Caki2 (cell line): Measurements from ENCODE around the gene CCR1. TPM values are rescaled to one million over a fixed set of nuclear protein-coding genes. Genes with fewer than 3 reads are reported as not detected.
"Not testable (repeated sequence)": the region's sequence is repeated elsewhere in the genome, so short reads cannot be mapped to it uniquely, and the experiment has no call there.

Source experiments
- DNase-seq: peaks from one replicate; pipeline ENCODE4 v3.0.0-alpha.2; 2015; ENCODE audit warnings: low read depth
- in situ Hi-C: cut with HindIII; loops from 2 replicates; pipeline ENCODE4 v1.10.0; 2016; ENCODE audit warnings: low sequenced_read_pairs, low pct_unique_long_range_greater_than_20kb, mixed read lengths
- total RNA-seq: library from RNA; depleted of rRNA; stranded (reverse); fragments of >200 nt; shearing (Covaris generic); gene quantifications from 2 replicates; pipeline ENCODE4 v1.2.3, GENCODE V29; 2014; ENCODE audit warnings: low replicate concordance

CCR1 gene
- total RNA-seq, 1 experiment from 2014 or later = not detected

GRCh38 chr3:46215810-46216414 is 7.8 kb upstream of the CCR1 start:
- in situ Hi-C loops = no loop called here
- no peak for DNase-seq

GRCh38 chr3:46214751-46215352 is 6.7 kb upstream of the CCR1 start:
- in situ Hi-C loops = no loop called here
- no peak for DNase-seq

GRCh38 chr3:46213201-46213600 is 5.1 kb upstream of the CCR1 start:
- no peak for DNase-seq

GRCh38 chr3:46212101-46212500 is 4.0 kb upstream of the CCR1 start:
- in situ Hi-C loops = no loop called here
- DNase-seq = no peak

More at GRCh38 chr3:46213201-46213600, 5.1 kb upstream of the CCR1 start:
- in situ Hi-C loops = no loop called here

GRCh38 chr3:46209746-46210470 is 1.8 kb upstream of the CCR1 start:
- in situ Hi-C loops = no loop called here
- DNase-seq = no peak

- no peak for DNase-seq
- in situ Hi-C loops = no loop called here
Observed at GRCh38 chr3:46209053-46209452, 940 bp upstream of the CCR1 start.

- DNase-seq, in situ Hi-C loops: not testable (repeated sequence)
Observed at GRCh38 chr3:46207514-46207913, 599 bp downstream of the CCR1 start.

- in situ Hi-C loops = no loop called here
- DNase-seq = no peak
Observed at GRCh38 chr3:46206282-46207015, 1.7 kb downstream of the CCR1 start.

- DNase-seq = no peak
- in situ Hi-C loops = no loop called here
Observed at GRCh38 chr3:46205286-46205960, 2.7 kb downstream of the CCR1 start.

GRCh38 chr3:46203681-46204080 is 4.4 kb downstream of the CCR1 start:
- in situ Hi-C loops = no loop called here

GRCh38 chr3:46202535-46202934 is 5.6 kb downstream of the CCR1 start:
- in situ Hi-C loops = no loop called here

More at GRCh38 chr3:46203681-46204080, 4.4 kb downstream of the CCR1 start:
- no peak for DNase-seq

GRCh38 chr3:46200790-46201189 is 7.3 kb downstream of the CCR1 start:
- DNase-seq = no peak
- in situ Hi-C loops = no loop called here

More at GRCh38 chr3:46202535-46202934, 5.6 kb downstream of the CCR1 start:
- DNase-seq = no peak

- no peak for DNase-seq
- in situ Hi-C loops = no loop called here
Observed at GRCh38 chr3:46200211-46200610, 7.9 kb downstream of the CCR1 start.

GRCh38 chr3:46196261-46196957 is 11.7 kb downstream of the CCR1 start:
- in situ Hi-C loops = no loop called here
- no peak for DNase-seq

- DNase-seq = no peak
- in situ Hi-C loops = no loop called here
Observed at GRCh38 chr3:46194868-46195553, 13.1 kb downstream of the CCR1 start.

GRCh38 chr3:46193436-46193835 is 14.7 kb downstream of the CCR1 start:
- in situ Hi-C loops = no loop called here
- DNase-seq = no peak

GRCh38 chr3:46192939-46193338 is 15.2 kb downstream of the CCR1 start:
- in situ Hi-C loops = no loop called here
- DNase-seq = no peak
